A549 (cell line): Measurements from ENCODE around the gene SNTG2.

ENCODE experiments used
- CHD2 ChIP-seq: fragments of 150-350 bp; IDR thresholded peaks from 2 replicates; pipeline ENCODE4 v1.6.1; 2014; ENCODE audit warnings: low read length; ENCODE audit not compliant: partially characterized antibody
- EHMT2 ChIP-seq: fragments of 200-600 bp; sonication (generic); IDR thresholded peaks from 2 replicates; pipeline ENCODE4 v1.6.1; 2016; ENCODE audit warnings: antibody characterized with exemption, low read depth, mild to moderate bottlenecking, moderate library complexity
- JUN ChIP-seq, 2 experiments: fragments of >200 bp; sonication (Bioruptor Twin); formaldehyde crosslinking; IDR thresholded peaks; 2 replicates in 1 of 2; 3 replicates in 1 of 2; pipeline ENCODE4 v1.6.1; 2016 to 2017
- KDM5A ChIP-seq: fragments of 200-600 bp; sonication (generic); IDR thresholded peaks from 2 replicates; pipeline ENCODE4 v1.6.1; 2016; ENCODE audit warnings: antibody characterized with exemption, mild to moderate bottlenecking
- POLR2A ChIP-seq: IDR thresholded peaks from 2 replicates; pipeline ENCODE4 v1.6.1; 2012; ENCODE audit warnings: mild to moderate bottlenecking, low read length
- RAD21 ChIP-seq, 2 experiments: fragments of >200 bp in 1 of 2; sonication (Bioruptor Twin) in 1 of 2; formaldehyde crosslinking in 1 of 2; IDR thresholded peaks in 1 of 2; conservative IDR thresholded peaks in 1 of 2; 2 replicates in 1 of 2; 3 replicates in 1 of 2; pipeline ENCODE4 v1.6.1; 2012 to 2018; ENCODE audit warnings: inconsistent platforms in 1 of 2
- RCOR1 ChIP-seq: fragments of 150-350 bp; IDR thresholded peaks from 2 replicates; pipeline ENCODE4 v1.6.1; 2014; ENCODE audit warnings: antibody characterized with exemption, low read length, low read depth
- ZNF302 ChIP-seq: fragments of 250-450 bp; sonication (Bioruptor Pico); IDR thresholded peaks from 2 replicates; pipeline ENCODE4 v1.9.0; 2021; ENCODE audit warnings: inconsistent platforms, mild to moderate bottlenecking, moderate library complexity
- ZSCAN20 ChIP-seq: fragments of 250-450 bp; sonication (Bioruptor Pico); IDR thresholded peaks from 2 replicates; pipeline ENCODE4 v1.8.0; 2022; ENCODE audit warnings: mild to moderate bottlenecking, moderate library complexity
- TF ChIP-seq, protein P1 (sequence below): fragments of >200 bp; sonication (Bioruptor Twin); formaldehyde crosslinking; IDR thresholded peaks from 3 replicates; pipeline ENCODE4 v1.5.1; 2016
- TF ChIP-seq, protein P2 (sequence below): IDR thresholded peaks from 2 replicates; pipeline ENCODE4 v1.6.1; 2012
- TF ChIP-seq, protein P3 (sequence below): fragments of 450-650 bp; IDR thresholded peaks from 2 replicates; pipeline ENCODE4 v1.6.1; 2014; ENCODE audit warnings: antibody characterized with exemption

DNA sequence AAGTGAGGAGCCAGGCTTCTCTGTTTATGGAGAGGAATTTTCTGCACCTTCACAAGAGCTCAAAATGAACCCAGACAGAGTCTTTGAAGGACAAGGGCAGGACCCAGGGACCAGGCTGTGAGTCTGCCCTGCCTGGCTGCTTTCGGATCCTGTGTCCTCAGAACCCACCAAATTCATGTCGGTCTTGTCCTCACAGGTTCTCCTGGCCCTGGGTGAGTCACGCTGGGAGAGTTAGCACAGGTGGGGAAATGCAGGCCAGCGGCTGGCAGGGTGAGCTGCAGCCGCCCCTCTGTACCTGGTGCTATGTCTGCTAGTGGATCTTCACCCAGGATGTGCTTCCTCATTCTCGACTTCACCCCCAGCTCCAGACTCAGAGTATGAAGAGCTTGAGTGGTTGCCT, 426.8 kb downstream of the SNTG2 start:
- TF ChIP-seq EHMT2: no peak
- TF ChIP-seq CHD2: no peak
- no peak for TF ChIP-seq POLR2A
- TF ChIP-seq RAD21 (conservative IDR thresholded peaks at IDR 0.05 in 1 of 2, IDR thresholded peaks at IDR 0.05 in 1 of 2): no peak
- TF ChIP-seq, protein P1, sequence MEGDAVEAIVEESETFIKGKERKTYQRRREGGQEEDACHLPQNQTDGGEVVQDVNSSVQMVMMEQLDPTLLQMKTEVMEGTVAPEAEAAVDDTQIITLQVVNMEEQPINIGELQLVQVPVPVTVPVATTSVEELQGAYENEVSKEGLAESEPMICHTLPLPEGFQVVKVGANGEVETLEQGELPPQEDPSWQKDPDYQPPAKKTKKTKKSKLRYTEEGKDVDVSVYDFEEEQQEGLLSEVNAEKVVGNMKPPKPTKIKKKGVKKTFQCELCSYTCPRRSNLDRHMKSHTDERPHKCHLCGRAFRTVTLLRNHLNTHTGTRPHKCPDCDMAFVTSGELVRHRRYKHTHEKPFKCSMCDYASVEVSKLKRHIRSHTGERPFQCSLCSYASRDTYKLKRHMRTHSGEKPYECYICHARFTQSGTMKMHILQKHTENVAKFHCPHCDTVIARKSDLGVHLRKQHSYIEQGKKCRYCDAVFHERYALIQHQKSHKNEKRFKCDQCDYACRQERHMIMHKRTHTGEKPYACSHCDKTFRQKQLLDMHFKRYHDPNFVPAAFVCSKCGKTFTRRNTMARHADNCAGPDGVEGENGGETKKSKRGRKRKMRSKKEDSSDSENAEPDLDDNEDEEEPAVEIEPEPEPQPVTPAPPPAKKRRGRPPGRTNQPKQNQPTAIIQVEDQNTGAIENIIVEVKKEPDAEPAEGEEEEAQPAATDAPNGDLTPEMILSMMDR: no peak
- no peak for TF ChIP-seq ZSCAN20 (CRISPR knock-in tag)
- TF ChIP-seq, protein P2, sequence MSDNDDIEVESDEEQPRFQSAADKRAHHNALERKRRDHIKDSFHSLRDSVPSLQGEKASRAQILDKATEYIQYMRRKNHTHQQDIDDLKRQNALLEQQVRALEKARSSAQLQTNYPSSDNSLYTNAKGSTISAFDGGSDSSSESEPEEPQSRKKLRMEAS: no peak
- no peak for TF ChIP-seq RCOR1
- no peak for TF ChIP-seq KDM5A
- TF ChIP-seq ZNF302 (CRISPR knock-in tag): no peak
- TF ChIP-seq, protein P3, sequence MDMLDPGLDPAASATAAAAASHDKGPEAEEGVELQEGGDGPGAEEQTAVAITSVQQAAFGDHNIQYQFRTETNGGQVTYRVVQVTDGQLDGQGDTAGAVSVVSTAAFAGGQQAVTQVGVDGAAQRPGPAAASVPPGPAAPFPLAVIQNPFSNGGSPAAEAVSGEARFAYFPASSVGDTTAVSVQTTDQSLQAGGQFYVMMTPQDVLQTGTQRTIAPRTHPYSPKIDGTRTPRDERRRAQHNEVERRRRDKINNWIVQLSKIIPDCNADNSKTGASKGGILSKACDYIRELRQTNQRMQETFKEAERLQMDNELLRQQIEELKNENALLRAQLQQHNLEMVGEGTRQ: no peak
- TF ChIP-seq JUN (IDR thresholded peaks at IDR 0.05): no peak
